GM18873 (cell line): ENCODE results near the gene RARB.

Source experiments
- ATAC-seq: cut with Tn5 transposase; IDR thresholded peaks from one replicate; pipeline ENCODE4 v1.9.1; 2021; ENCODE audit warnings: mild to moderate bottlenecking, moderate library complexity, moderate number of reproducible peaks; ENCODE audit not compliant: unreplicated experiment, low FRiP score

Gene RARB

GRCh38 chr3:25537516-25537915 lies 109.5 kb downstream of the RARB start:
- ATAC-seq: no peak

DNA sequence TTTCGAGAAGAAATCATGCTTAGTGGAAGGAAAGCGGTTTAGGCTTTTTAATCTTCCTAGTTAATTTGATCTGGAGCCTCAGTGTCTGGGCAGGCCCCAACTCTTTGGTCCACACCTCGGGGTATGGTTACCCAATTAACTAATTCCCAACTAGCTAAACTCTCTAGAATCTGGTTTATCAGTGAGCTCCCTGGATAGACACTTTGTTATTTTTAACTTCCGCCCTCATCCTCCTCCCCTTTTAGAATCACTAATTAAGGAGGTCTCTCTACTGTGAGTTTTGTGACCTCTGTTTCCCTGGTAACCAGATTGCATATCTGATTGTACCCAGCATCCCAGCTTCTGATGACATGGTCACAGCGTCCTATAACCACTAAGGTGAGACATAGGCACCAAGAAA lies 112.2 kb downstream of the RARB start:
- ATAC-seq: no peak

DNA sequence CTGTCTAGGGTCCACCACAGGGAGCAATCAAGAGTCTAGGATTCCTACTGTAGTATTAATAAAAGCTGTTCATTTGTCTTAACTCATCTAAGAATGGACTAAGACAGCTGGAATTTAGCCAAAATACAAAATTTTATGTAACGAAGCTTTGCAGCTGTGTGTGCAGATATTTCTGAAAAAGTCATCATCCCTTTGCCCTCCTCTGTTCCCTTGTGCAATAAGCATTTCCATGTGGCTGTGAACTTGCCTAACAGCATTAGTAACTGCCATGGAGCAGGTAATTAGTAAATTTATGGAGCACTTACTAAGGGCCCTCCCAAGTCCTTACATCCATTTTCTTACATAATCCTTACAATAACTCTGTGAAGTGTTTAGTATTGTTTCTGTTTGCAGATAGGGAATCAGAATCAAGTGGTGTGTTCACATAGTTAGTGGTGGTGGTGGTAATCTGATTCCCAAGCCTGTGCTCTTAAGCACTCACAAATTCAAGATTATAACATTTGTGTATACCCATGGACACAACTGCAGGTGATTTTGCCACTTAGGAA lies 114.5 kb downstream of the RARB start:
- ATAC-seq: no peak

- no peak for ATAC-seq
Measured at GRCh38 chr3:25547103-25547502, 119.0 kb downstream of the RARB start.

- ATAC-seq: no peak
Measured at GRCh38 chr3:25547943-25548674, 120.0 kb downstream of the RARB start.

DNA sequence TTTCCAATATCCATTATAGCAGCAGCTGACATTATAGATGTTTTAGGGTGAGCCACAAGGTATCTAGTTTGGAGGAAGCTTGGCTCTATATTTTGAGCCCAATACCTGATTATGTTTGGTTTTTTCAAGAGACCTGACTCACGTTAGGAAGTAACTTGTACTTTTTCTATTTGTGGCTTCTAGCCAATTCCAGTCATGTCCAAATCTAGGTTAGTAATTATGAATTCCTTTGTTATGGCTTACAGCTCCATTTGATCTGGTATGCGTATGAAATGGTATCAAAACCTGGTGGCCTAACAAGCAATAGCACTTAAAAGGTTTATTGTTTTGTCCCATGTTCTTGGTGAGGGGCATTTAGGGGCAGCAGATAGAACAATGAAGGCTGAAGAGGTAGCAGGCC lies 120.8 kb downstream of the RARB start:
- no peak for ATAC-seq

DNA sequence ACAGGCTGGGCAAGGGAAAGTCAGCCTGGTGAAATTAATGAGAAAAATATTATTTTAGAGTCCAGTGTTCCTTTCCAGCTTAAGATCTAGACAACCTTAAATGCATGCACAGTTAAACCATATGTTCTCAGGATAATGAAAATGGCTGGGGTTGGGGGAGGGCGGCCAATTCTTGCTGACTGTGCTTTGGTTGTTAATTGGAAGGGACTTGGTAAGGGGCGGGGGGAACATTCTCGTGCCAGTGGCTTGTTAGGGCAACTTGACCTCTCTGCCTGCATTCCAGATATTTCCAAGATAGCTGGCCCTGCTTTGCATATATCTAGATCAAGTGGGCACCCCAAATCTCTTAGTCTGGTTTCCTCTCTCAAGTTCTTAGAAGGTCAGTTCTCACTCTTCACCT lies 124.2 kb downstream of the RARB start:
- no peak for ATAC-seq

- no peak for ATAC-seq
Measured at GRCh38 chr3:25554376-25554775, 126.3 kb downstream of the RARB start.

GRCh38 chr3:25555695-25556437 lies 127.8 kb downstream of the RARB start:
- ATAC-seq: no peak

- no peak for ATAC-seq
Measured at GRCh38 chr3:25556447-25556846, 128.4 kb downstream of the RARB start.

DNA sequence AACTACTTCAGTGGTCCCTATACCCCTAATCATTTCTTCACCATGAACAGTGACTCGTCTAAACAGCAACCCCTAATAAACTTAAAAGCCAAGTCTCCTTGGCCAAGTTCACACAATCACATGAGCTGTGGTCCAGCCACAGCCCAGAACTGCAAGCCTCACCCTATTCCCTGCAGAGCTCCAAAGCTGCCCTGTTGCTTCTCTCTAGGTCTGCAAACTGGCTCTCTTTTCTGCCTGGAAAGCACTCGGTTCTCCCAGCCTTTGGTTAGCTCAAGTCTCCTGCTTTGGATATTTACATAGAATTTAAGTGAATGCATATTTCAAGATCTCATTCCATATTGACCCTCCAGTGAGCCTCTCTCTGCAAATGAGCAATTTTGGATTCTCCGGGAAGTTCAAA lies 129.6 kb downstream of the RARB start:
- ATAC-seq: no peak

DNA sequence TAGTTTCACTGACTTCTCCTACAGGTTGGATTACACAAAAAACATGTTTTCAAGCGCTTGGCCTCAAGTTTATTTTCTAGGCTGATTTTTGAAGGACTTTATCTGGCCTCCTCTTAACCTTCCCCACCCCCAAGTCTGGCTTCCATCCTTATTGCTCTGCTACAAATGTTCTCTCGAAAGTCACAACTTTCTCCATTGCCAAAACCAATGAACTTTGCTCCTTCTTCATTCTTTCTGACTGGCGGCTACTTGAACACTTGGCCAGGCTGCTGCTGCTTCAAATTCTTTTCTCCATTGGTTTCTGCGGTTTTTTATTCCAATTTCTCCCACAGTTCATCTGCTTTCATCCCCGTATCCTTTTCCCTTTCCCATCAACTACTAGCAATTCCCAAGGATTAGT lies 130.1 kb downstream of the RARB start:
- no peak for ATAC-seq

GRCh38 chr3:25558796-25559195 lies 130.7 kb downstream of the RARB start:
- ATAC-seq: no peak

GRCh38 chr3:25563601-25564000 lies 135.5 kb downstream of the RARB start:
- ATAC-seq: no peak

- ATAC-seq: no peak
Measured at GRCh38 chr3:25564075-25564474, 136.0 kb downstream of the RARB start.

DNA sequence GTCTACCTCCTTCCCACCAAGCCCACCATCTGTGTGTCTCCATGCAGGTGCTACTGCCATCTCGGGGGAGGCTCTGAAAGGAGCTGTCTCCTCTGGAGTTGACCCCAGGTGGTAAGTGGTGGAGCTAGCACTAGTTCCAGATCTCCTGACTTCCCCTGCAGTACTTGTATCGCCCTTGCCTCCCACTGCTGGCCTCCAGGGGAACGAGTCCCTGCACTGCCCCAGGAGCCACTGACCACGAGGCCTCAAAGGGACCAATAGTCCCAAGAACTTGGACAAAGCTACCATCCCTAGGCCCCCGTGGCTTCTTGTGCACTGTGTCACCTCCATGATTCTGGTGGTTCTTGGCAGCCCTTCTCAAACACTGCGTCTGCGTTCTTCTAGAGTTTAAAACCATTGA lies 137.7 kb downstream of the RARB start:
- ATAC-seq: no peak

GRCh38 chr3:25566358-25566920 lies 138.4 kb downstream of the RARB start:
- no peak for ATAC-seq

DNA sequence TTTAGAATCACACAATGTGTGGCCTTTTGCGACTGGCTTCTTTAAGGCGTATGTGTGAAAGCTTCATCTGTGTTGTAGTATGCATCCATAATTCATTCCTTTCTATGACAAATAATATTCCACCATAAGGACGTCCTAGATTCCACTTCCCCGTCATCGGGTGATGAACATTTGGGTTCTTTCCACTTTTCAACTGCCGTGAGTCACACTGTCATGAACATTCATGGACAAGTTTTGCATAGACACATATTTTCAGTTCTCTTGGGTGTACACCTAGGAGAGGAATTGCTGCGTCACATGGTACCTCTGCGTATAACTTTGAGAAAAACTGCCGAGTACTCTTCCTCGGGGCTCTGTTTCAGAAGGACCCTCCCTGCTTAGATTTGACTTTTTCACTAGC lies 139.3 kb downstream of the RARB start:
- no peak for ATAC-seq

DNA sequence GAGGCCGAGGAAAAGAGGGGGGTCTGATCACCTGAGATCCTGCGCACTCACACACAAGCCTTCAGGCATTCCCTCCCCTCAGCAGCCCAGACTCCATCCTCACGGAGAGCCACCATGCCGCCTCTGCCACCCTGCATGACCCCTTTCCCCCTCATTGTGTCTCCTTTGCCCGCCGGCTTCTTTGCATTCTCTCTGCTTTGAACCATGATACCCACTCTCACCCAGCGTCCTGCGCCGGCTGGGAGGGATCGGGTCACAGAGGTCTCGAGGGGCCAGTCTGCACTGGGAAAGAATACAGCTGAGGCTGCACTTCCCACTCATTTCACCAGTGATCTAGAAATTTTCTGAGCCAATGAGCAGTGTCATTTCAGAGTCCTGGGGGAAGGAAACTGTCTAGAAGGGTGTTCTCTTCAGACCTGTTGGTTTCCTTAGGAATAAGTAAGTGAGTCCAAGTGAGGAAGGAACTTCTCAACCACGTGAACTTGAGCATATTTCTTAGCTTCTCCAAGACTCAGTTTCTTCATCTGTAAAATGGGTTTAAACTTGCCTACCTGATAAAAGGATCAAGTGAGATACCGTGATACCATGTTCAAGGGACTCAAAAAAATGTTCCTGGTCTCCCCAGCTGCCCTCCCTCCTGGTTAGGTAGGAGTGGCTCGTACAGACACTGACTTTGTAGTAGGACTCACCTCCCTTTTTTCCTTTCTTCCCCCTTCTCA lies 139.9 kb downstream of the RARB start:
- no peak for ATAC-seq

DNA sequence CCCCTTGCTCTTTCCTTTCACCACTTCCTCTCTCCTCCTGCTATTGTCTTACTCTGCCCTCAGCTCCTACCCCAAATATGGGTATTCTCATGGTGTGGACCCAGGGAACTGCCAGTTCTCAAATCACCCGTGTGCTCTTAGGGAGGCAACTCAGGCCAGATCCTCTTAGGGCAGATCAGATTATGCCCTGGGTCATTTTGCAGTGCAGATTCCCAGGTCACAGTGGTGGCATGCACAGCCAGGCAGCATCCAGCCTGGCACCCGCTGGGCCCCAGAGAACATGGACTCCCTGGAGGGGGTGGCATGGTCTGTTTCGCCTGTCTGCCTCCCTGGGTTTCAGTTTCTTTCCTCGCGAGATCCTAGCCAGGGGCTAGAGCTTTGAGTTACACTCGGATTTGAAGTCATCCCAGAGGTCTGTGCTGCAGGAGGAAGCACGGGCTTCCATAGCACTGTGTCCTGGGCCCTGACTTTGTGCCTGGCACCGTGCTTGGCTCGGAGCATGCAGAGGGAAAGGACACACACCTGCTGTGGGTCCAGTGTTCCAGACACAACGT lies 140.5 kb downstream of the RARB start:
- no peak for ATAC-seq

DNA sequence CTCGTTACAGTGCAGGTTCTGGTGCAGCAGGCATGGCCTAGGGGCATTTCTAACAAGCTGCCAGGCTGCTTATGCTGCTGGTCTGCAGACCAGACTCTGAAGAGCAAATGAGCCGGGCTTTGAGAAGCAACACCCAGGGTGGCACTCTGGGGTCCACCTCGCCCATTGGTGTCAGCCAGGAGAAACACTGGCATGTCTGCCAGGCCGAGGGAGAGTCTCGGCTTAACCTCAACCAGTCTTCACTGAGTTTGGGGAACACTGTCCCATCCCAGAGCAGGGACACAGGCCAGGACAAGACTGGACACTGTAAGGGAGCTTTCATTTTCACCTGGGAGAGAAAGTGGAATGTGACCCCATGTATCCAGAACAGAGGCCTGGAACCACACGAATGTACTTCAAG lies 143.2 kb downstream of the RARB start:
- no peak for ATAC-seq
